Ammon's horn (tissue), 1 donor: ENCODE measurements around the gene SERPINC1.
"Not testable (repeated sequence)": the region's sequence is repeated elsewhere in the genome, so short reads cannot be mapped to it uniquely, and the experiment has no call there.

Source experiments
- DNase-seq: peaks from one replicate; pipeline ENCODE4 v3.0.0-alpha.2; 2016; ENCODE audit warnings: low spot score

The SERPINC1 gene

GRCh38 chr1:173889885-173890284, 27.2 kb downstream of the SERPINC1 start:
- DNase-seq, result no peak

- no peak for DNase-seq
Observed at GRCh38 chr1:173888749-173889148, 28.4 kb downstream of the SERPINC1 start.

- DNase-seq, result no peak
Observed at GRCh38 chr1:173887627-173888026, 29.5 kb downstream of the SERPINC1 start.

- DNase-seq, result no peak
Observed at GRCh38 chr1:173886746-173887611, 30.1 kb downstream of the SERPINC1 start.

- no peak for DNase-seq
Observed at GRCh38 chr1:173884701-173885100, 32.4 kb downstream of the SERPINC1 start.

GRCh38 chr1:173881117-173881516, 36.0 kb downstream of the SERPINC1 start:
- not testable (repeated sequence) for DNase-seq

- DNase-seq, result no peak
Observed at GRCh38 chr1:173878251-173878650, 38.9 kb downstream of the SERPINC1 start.

GRCh38 chr1:173876732-173877131, 40.4 kb downstream of the SERPINC1 start:
- no peak for DNase-seq

DNA sequence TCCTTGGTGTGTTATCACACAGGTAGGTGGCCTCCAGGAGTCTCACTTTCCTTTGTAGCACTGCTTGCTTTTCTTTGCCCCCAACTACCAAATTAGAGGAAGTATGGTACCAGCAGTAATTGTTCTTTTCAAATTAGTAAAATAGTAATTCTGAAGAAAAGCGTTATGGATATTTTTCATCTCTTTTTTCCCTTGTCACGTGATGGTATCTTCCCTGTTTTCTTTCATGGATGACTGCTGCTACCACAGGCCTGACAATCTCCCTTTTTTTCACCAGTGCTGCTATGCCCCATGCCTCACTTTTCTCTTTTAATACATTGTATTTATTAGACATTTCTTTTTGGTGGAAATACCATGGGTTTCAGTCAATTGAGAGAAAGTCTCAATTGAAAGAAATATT, 45.6 kb downstream of the SERPINC1 start:
- no peak for DNase-seq

GRCh38 chr1:173871091-173871490, 46.0 kb downstream of the SERPINC1 start:
- DNase-seq, result no peak

GRCh38 chr1:173870252-173871075, 46.7 kb downstream of the SERPINC1 start:
- DNase-seq, result peak; percentile 50

DNA sequence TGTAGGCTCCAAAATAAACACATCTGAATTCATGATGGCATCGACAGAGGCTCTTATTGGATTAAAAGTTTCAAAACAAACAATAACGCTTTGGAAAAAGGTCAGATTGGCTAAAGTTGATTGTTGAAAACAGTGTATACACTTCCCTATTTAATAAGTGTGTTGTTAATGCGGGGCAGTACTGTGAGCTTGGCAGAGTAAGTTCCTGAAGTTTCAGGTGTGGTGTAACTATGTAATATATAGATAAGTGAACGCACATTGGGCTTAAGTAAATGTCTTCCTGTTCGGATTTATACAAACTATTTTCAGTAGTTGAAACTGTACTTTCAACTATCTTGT, 48.1 kb downstream of the SERPINC1 start:
- no peak for DNase-seq

GRCh38 chr1:173868266-173869020, 48.7 kb downstream of the SERPINC1 start, which contains the start of gene ZBTB37:
ZBTB37 (plus strand) TSS chr1:173868380; CDS start chr1:173870226, 1,846 bp downstream.
- no peak for DNase-seq

- DNase-seq, result peak; percentile 100
Observed at GRCh38 chr1:173867753-173868265, 49.3 kb downstream of the SERPINC1 start, which contains the start of gene GAS5. GAS5 (minus strand) TSS chr1:173867989.

DNA sequence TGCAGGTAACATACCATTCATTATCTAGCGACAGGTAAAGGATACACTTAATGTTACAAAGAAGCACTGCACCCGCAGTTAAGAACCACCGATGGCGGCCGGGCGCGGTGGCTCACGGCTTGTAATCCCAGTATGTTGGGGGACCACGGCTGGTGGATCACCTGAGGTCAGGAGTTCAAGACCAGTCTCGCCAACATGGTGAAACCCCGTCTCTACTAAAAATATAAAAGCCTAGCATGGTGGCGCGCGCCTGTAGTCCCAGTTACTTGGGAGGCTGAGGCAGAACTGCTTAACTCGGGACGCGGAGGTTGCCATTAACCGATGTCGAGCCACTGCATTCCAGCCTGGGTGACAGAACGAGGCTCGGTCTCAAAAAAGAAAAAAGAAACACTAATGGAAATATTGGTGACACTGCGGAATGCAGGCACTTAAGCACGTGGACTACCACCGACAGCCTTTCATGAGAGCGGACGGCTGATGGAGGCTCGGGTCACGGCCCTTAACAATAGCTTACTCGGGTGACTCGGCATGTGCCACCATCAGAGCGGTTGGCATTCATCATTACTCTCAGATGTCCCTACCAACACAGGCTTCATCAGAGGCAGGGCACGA, 49.9 kb downstream of the SERPINC1 start:
- no peak for DNase-seq

GRCh38 chr1:173866413-173867115, 50.6 kb downstream of the SERPINC1 start:
- DNase-seq, result no peak

DNA sequence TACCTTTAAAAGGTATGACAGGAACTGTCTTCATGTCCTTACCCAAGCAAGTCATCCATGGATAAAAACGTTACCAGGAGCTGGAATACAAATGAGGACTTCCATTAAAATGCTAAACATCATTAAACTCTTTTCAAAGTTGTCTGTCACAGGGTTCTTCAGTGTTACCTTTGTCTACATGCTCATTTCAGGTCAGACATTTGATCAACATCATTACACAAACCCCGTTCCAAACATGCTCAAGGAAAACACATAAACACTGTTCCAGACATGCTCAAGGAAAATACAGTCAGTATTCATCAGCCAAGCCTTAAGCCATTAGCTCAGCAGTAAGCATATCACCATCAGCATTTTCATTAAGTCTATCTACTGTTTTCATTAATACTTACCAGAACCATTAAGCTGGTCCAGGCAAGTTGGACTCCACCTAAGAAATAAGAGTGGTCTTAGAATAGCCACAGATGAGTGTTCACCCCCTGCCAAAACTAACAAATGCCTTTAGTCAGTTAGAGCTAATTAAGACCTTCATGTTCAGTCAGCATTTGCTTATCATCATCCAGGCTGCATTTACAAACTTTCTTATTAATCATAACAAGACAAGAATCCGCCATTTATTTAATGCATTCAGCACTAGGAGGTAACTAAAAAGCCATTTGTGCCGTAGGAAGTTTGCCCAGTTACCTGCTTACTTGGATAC, 51.5 kb downstream of the SERPINC1 start:
- no peak for DNase-seq

DNA sequence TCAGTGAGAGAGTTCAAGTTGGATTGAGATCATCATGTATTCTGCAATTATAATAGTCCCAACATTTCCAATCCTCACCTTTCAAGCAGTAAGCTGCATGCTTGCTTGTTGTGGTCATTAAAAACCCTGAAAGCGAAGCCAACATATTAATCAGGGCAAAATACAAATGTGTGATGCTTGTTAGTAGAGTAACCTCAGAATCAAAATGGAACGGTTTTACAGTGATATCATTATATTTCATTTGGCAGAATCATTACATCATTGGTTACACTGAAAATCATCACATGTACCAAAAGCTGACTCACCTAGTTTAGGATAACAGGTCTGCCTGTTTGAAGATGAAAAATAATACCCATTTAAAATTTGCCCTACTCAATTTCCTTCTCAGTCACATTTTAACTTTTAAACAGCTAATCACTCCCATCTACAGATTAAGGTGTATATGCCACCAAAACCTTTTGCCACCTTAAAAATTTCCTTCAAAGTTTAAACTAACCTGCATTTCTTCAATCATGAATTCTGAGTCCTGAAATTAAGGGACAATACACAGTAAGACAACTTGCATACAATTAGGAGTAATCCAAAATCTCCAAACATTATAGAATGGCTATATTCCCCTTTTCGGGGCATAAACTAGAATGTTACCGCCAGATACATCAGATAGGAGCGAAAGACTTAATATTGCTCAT, 52.8 kb downstream of the SERPINC1 start:
- DNase-seq, result no peak
